ENCODE measurements around the gene STAB1. TPM values are rescaled to one million over a fixed set of nuclear protein-coding genes. Genes with fewer than 3 reads are reported as not detected.

The STAB1 gene
- total RNA-seq, 2 donors from 2014 or later: 46.5 to 62.6 TPM

DNA sequence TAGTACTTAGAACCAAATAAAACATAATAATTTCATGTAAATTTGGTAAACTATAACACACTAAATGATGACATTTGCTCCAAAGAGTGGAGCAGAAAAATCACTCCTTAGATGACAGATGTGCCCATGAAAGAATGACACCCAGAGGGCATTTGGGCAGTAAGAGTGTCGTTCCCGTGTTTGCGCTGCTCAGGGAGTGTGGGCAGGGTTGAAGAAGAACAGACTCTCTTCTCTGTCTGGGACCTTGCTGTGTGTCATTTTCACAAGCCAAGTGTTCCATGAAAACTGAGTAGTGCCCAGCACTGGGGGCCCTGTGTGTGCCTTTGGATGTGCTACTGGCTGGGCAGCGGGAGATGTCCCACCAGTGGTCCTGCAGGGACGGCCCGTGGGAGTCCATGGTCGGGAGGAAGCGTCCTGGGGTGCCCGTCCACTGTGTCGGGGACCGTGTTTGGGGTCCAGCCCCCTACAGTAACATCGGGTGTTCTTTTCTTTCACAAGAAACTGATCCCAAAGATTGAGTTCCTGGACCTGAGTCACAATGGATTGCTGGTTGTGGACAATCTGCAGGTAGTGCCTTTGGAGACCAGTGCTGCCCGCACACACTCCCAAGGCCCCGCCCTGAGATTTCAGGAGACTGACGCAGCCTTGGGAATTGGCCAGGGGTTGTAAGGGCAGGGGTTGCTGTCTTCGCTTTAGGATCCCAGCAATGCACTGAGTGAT is 17.9 kb upstream of the STAB1 start:
- H3K27me3 ChIP-seq: no peaks in the 10 kb centered on the region
- no peak for DNase-seq (ENCODE audit: low spot score)
- H3K36me3 ChIP-seq: peaks cover 97% of the 10 kb centered on the region
- TF ChIP-seq, protein P1, sequence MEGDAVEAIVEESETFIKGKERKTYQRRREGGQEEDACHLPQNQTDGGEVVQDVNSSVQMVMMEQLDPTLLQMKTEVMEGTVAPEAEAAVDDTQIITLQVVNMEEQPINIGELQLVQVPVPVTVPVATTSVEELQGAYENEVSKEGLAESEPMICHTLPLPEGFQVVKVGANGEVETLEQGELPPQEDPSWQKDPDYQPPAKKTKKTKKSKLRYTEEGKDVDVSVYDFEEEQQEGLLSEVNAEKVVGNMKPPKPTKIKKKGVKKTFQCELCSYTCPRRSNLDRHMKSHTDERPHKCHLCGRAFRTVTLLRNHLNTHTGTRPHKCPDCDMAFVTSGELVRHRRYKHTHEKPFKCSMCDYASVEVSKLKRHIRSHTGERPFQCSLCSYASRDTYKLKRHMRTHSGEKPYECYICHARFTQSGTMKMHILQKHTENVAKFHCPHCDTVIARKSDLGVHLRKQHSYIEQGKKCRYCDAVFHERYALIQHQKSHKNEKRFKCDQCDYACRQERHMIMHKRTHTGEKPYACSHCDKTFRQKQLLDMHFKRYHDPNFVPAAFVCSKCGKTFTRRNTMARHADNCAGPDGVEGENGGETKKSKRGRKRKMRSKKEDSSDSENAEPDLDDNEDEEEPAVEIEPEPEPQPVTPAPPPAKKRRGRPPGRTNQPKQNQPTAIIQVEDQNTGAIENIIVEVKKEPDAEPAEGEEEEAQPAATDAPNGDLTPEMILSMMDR (IDR thresholded peaks at IDR 0.05): no peak
- H3K4me3 ChIP-seq: no peak overlapping the region
- H3K9me3 ChIP-seq: no peaks in the 10 kb centered on the region
- H3K4me1 ChIP-seq: peaks cover 0 to 9% of the 10 kb centered on the region in 2 donors
- no peak overlapping the region for H3K27ac ChIP-seq

DNA sequence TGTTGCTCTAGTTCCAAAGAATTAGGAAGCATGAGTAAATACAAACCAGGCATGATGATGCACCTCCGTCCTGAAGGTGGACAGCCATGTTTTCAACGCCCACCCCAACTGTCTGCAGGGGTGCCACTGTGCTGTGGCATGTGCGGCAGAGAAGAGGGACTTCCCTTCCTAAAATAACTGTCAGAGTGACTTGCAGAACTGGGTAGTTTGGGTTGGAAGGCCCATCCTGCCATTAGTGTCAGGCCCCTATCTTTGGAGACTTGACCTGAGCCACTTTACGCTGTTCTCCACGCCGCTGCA is 17.4 kb upstream of the STAB1 start:
- H3K27me3 ChIP-seq: no peaks in the 10 kb centered on the region
- H3K9me3 ChIP-seq: no peaks in the 10 kb centered on the region
- no peak overlapping the region for H3K27ac ChIP-seq
- DNase-seq (ENCODE audit: low spot score): no peak
- H3K4me1 ChIP-seq: peaks cover 0 to 7% of the 10 kb centered on the region in 2 donors
- peaks cover 97% of the 10 kb centered on the region for H3K36me3 ChIP-seq
- TF ChIP-seq, protein P1 (IDR thresholded peaks at IDR 0.05): no peak
- no peak overlapping the region for H3K4me3 ChIP-seq

DNA sequence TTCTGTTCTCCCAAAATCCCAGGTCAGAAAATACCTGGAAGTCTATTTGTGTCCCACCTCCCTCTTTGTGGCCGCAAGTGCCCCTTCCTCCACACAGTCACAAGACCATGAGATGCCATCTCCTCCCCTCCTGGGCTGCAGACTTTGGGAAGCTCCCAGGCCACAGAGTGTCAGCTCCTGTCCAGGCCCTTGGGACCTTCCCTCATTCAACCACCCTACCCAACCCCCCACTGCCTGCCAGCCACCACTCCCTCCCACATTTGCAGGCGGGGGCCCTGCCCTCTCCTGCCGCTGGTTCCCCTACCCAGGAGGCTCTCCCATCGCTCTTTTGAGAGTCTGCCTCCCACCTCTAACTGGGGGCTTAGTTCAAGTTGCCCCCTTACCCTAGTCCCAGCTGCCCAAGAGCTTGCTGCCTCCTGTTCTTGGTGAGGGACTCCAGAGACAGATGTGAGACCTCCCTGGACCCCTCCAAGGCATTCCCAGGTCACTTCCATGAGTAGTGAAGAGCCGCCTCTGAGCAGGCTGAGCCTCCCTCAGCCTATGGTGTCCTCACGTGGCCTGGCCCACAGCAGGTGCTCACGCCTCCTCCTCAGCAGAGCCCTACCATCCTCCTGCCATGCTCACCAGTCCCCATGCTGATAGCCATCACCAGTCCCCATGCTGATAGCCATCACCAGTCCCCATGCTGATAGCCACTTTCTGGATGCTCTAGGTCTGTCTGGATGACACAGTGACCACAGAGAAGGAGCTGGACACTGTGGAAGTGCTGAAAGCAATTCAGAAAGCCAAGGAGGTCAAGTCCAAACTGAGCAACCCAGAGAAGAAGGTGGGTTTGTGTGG is 15.9 kb upstream of the STAB1 start:
- no peaks in the 10 kb centered on the region for H3K27me3 ChIP-seq
- no peak overlapping the region for H3K4me3 ChIP-seq
- H3K36me3 ChIP-seq: peaks cover 87% of the 10 kb centered on the region
- TF ChIP-seq, protein P1 (IDR thresholded peaks at IDR 0.05): no peak
- no peak overlapping the region for H3K27ac ChIP-seq
- peaks cover 0 to 20% of the 10 kb centered on the region in 2 donors for H3K4me1 ChIP-seq
- no peak for DNase-seq (ENCODE audit: low spot score)
- no peaks in the 10 kb centered on the region for H3K9me3 ChIP-seq

DNA sequence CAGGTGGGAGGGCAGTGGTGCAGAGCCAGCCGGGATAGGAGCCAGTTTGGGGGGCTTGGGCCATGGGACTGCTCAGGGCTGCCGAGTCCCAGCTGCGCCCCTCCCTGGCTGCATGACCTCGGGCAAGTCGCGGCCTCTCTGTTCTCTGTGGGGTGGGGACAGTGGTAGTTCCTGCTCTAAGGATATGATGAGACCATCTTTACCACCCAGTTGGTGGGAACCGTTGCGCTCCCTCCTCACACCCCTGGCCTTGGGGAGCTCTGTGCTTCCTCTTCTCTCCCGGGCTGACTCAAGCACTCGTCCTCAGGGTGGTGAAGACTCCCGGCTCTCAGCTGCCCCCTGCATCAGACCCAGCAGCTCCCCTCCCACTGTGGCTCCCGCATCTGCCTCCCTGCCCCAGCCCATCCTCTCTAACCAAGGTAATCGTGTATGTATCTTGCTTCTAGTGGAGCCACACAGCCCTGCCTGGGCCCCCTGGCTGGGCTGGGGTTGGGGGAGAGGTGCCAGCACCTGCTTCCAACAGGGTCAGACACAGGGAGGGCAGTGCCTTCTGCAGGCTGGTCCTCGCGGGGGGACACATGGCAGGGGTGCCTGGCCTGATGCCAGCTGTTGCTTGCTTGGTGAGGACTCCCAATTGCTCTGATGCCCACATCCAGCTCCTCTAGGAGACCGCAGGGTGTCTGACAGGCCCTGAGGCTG is 15.1 kb upstream of the STAB1 start:
- Histone ChIP-seq H3K27ac (no peak overlapping the region), H3K4me1 (peaks cover 0 to 27% of the 10 kb centered on the region in 2 donors), H3K36me3 (peaks cover 81% of the 10 kb centered on the region), H3K4me3 (no peak overlapping the region), H3K27me3 (no peaks in the 10 kb centered on the region), H3K9me3 (no peaks in the 10 kb centered on the region)
- no peak for DNase-seq (ENCODE audit: low spot score)
- TF ChIP-seq, protein P1 (IDR thresholded peaks at IDR 0.05): no peak

DNA sequence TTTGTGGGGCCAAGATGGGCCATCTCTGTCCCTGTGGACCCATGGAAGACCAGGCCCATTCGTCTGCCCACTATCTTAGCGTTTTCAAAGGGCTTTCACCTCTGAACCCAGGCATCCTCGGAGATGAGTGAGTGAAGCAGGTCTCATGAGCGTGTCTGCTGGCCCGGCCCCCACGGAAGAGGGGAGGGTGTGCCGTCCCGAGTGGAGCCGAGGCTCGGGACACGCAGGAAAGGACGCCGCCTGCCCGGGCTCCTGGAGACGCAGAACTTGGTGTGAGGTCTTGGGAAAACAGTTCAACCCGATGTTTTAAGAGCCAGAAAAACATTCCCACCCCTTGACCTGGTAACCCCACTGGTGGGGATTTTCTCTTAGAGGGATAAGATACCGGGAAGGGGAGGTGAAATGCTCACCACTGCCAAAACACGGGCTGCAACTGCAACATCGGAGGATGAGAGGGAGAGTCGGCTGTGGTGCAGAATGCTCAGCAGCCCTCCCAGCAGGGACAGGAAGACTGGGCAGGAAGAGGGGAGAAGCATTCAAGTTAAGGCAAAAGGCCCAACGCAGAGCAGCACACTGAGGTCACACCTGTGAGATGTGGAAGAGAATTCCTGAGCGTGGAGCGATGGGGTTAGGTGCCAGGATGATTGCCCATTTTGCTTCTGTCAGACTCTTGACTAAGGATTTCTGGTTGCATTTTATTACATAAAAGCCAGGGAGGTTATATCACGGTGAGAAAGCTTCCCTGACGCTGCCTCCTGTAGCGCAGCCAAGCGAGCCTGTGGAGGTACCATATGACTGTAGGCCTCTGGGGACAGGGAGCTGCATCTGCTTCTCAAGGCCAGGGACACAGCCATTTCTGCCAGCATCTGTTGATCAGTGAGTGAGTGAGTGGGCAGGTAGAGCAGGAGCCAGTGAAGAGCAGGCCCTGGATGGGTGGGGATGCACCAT is 14.1 kb upstream of the STAB1 start:
- Histone ChIP-seq H3K4me3 (no peak overlapping the region), H3K9me3 (no peaks in the 10 kb centered on the region), H3K27ac (no peak overlapping the region), H3K4me1 (peaks cover 0 to 33% of the 10 kb centered on the region in 2 donors), H3K27me3 (no peaks in the 10 kb centered on the region), H3K36me3 (peaks cover 77% of the 10 kb centered on the region)
- DNase-seq (ENCODE audit: low spot score): no peak
- TF ChIP-seq, protein P1 (IDR thresholded peaks at IDR 0.05): no peak

All from right atrium auricular region (tissue), 2 donors.